Left lung (tissue), 10 donors: Measurements from ENCODE around the gene CPOX. TPM values are rescaled to one million over a fixed set of nuclear protein-coding genes. Genes with fewer than 3 reads are reported as not detected.

Experiments
- ATAC-seq: fragments of 200-7000 bp; cut with Tn5 transposase; one replicate; pipeline ENCODE4 v1.9.1; 2020; ENCODE audit warnings: moderate library complexity
- DNase-seq, 4 donors: peaks; one replicate each; pipeline ENCODE4 v3.0.0-alpha.2; 2013 to 2020
- H3K27ac ChIP-seq, 2 donors: fragments of 200-600 bp; sonication (generic) in 1 of 2; one replicate each; pipeline versions ENCODE4 v1.5.0 to v1.8.0; 2020 to 2021
- H3K27me3 ChIP-seq, 2 donors: fragments of 200-600 bp; sonication (generic) in 1 of 2; one replicate each; pipeline versions ENCODE4 v1.5.0 to v1.8.0; 2020 to 2021
- H3K36me3 ChIP-seq, 2 donors: fragments of 200-600 bp; sonication (generic) in 1 of 2; one replicate each; pipeline versions ENCODE4 v1.5.0 to v1.8.0; 2020 to 2021
- H3K4me1 ChIP-seq, 2 donors: fragments of 200-600 bp; one replicate each; pipeline ENCODE4 v1.8.0; 2021
- H3K4me3 ChIP-seq, 2 donors: fragments of 200-600 bp; sonication (generic) in 1 of 2; one replicate each; pipeline versions ENCODE4 v1.5.0 to v1.8.0; 2020 to 2021; ENCODE audit warnings: mild to moderate bottlenecking in 1 of 2
- H3K9me3 ChIP-seq, 2 donors: fragments of 200-600 bp; sonication (generic) in 1 of 2; one replicate each; pipeline versions ENCODE4 v1.5.0 to v1.8.0; 2020 to 2021
- CTCF ChIP-seq, 2 donors: fragments of 200-600 bp; sonication (generic) in 1 of 2; IDR thresholded peaks; one replicate each; pipeline versions ENCODE4 v1.5.0 to v1.8.0; 2021; ENCODE audit warnings: antibody characterized with exemption in 2 of 2
- intact Hi-C, 2 donors: fragments of 100-400 bp; cut with DNase I; formaldehyde crosslinking; loops; one replicate each; pipeline versions ENCODE4 v1.11.2 to v1.14.2; 2022
- polyA plus RNA-seq, 6 donors: library from polyadenylated mRNA; unstranded; fragments of 120-200 nt; gene quantifications; one replicate each; pipeline ENCODE4 v1.2.1, GENCODE V29; 2013; ENCODE audit not compliant: insufficient read length in 6 of 6
- total RNA-seq, 2 donors: library from RNA; stranded (reverse); fragmentation: NEBNext Ultra II Directional; extraction: Animal tissue kit (Norgen Biotek cat#: 25700); gene quantifications; one replicate each; pipeline ENCODE4 v1.2.1, GENCODE V29; 2021
- donor health status: DM: no; HTN: yes; CAD: no.
- donor health status: DM: no; HTN: no; CAD: no.

Gene CPOX
- total and polyA plus RNA-seq, 8 donors, result 15.0 to 33.6 (median 27.5) TPM

GRCh38 chr3:98567666-98568270 lies 25.6 kb downstream of the CPOX start:
- no peak for TF ChIP-seq CTCF (IDR thresholded peaks at IDR 0.05)
- H3K4me3 ChIP-seq, result no peak overlapping the region
- H3K27me3 ChIP-seq, result no peaks in the 10 kb centered on the region
- H3K27ac ChIP-seq, result no peak overlapping the region
- intact Hi-C loops, result no loop called here
- no peak for ATAC-seq
- no peak for DNase-seq
- H3K36me3 ChIP-seq, result no peaks in the 10 kb centered on the region
- peaks cover 0 to 18% of the 10 kb centered on the region in 2 donors for H3K4me1 ChIP-seq
- H3K9me3 ChIP-seq, result no peaks in the 10 kb centered on the region

DNA sequence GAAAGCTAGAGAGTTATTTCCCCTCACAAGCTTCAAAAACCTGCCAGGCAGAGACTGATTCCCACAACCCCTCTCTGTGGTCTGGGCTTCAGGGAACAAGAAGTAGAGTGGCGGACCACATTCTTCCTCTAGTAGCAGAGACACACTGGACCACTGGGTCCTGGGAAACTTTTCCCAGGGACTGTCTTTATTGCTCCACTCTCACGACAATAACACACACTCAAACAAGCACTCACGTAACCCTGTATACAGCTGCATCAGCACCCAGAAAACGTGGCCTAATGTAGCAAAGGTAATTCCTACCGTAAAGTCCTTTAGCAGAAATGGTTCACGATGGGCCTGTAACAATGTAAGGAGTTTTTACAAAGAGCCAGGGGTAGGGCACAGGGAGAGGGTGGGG lies 27.6 kb downstream of the CPOX start:
- no peak for ATAC-seq
- no peak for DNase-seq
- Histone ChIP-seq H3K9me3 (no peaks in the 10 kb centered on the region), H3K27me3 (no peaks in the 10 kb centered on the region), H3K27ac (no peak overlapping the region), H3K4me3 (no peak overlapping the region), H3K4me1 (peaks cover 0 to 25% of the 10 kb centered on the region in 2 donors), H3K36me3 (no peaks in the 10 kb centered on the region)
- TF ChIP-seq CTCF (IDR thresholded peaks at IDR 0.05), result no peak
- intact Hi-C loops, result no loop called here

DNA sequence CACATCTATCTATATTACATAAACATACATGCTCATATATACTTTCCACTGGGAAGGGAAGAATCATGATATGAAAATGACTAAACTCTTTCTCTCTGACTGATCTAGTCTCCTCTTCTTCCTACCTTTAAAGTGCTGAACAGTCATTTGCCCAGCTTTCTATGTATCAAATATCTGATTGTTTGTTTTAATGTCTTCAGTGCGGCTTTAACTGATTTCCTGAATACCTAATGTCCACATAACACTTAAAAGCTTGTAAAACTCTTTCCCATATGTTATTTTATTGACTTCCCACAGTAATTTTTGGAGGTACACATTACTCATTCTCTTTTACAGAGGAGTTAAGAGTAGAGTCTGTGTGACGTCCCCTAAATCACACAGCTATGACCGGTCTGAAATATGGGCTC lies 28.2 kb downstream of the CPOX start:
- H3K4me3 ChIP-seq, result no peak overlapping the region
- no peaks in the 10 kb centered on the region for H3K9me3 ChIP-seq
- no peaks in the 10 kb centered on the region for H3K36me3 ChIP-seq
- peaks cover 0 to 25% of the 10 kb centered on the region in 2 donors for H3K4me1 ChIP-seq
- no peaks in the 10 kb centered on the region for H3K27me3 ChIP-seq
- ATAC-seq (no peak), DNase-seq (no peak)
- intact Hi-C loops, result no loop called here
- TF ChIP-seq CTCF (IDR thresholded peaks at IDR 0.05), result no peak
- H3K27ac ChIP-seq, result no peak overlapping the region

- TF ChIP-seq CTCF (IDR thresholded peaks at IDR 0.05), result no peak
- no peak overlapping the region for H3K4me3 ChIP-seq
- no peak overlapping the region for H3K27ac ChIP-seq
- H3K4me1 ChIP-seq, result peaks cover 0 to 25% of the 10 kb centered on the region in 2 donors
- no peak for DNase-seq
- no peaks in the 10 kb centered on the region for H3K27me3 ChIP-seq
- intact Hi-C loops, result no loop called here
- no peaks in the 10 kb centered on the region for H3K36me3 ChIP-seq
- no peaks in the 10 kb centered on the region for H3K9me3 ChIP-seq
- ATAC-seq, result no peak
These were observed 29.0 kb downstream of the CPOX start for GRCh38 chr3:98564282-98565005.

DNA sequence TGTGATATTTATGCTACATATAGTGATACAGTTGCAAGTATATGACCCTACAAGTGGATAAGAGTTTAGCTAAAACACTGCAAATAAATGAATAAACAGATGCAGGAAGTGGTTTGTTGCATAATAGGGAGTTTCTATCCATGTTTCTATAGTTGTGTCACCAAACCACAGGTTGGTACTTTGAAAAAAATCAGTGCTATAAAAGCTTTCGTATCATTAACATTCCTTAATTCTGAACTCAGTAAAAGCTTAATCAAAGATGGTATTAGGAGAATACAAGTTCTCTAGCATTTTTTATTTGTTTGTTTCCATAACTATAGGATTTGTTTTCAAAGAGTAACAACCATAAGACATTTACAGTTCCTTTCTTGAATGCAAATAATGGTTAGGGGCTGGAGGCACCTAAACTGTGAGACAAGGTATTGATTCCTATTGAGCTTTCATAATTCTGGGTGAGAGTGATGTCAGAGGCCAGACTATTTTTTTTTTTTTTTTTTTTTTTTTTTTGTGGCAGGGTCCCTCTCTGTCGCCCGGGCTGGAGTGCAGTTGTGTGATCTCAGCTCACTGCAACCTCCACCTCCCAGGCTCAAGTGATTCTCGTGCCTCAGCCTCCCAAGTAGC lies 29.6 kb downstream of the CPOX start:
- H3K27ac ChIP-seq, result no peak overlapping the region
- intact Hi-C loops, result no loop called here
- no peak overlapping the region for H3K4me3 ChIP-seq
- H3K9me3 ChIP-seq, result no peaks in the 10 kb centered on the region
- H3K36me3 ChIP-seq, result no peaks in the 10 kb centered on the region
- DNase-seq, result no peak
- H3K4me1 ChIP-seq, result peaks cover 0 to 25% of the 10 kb centered on the region in 2 donors
- H3K27me3 ChIP-seq, result no peaks in the 10 kb centered on the region
- TF ChIP-seq CTCF (IDR thresholded peaks at IDR 0.05), result no peak
- ATAC-seq, result no peak
